ENCODE measurements around the gene ANKRD29. TPM values are rescaled to one million over a fixed set of nuclear protein-coding genes. Genes with fewer than 3 reads are reported as not detected.

ANKRD29 gene
- total RNA-seq = 14.0 and 15.0 TPM in 2 replicates

- peak within 1 kb of the TSS; percentile 48 for H3K4me3 ChIP-seq (ENCODE audit: low read depth, low read length)
- no peaks in the 10 kb centered on the region for H3K27me3 ChIP-seq (ENCODE audit: control insufficient read depth, insufficient read depth, low read length)
- no peak for FAIRE-seq
- TF ChIP-seq CTCF (IDR thresholded peaks at IDR 0.05; ENCODE audit: insufficient read depth, low read length, severe bottlenecking) = no peak
- DNase-seq (ENCODE audit: low read depth) = no peak
- H3K36me3 ChIP-seq (ENCODE audit: control insufficient read depth, insufficient read depth, low read length) = no peaks in the 10 kb centered on the region
These were observed at the start of gene ANKRD29 for GRCh38 chr18:23662309-23663263. TSS of gene ANKRD29 (minus strand) at chr18:23662911. CDS start at chr18:23662730, 181 bp downstream.

GRCh38 chr18:23712445-23712844 is 49.7 kb upstream of the ANKRD29 start:
- Histone ChIP-seq H3K4me3 (ENCODE audit: low read depth, low read length) (no peak overlapping the region), H3K36me3 (ENCODE audit: control insufficient read depth, insufficient read depth, low read length) (no peaks in the 10 kb centered on the region), H3K27me3 (ENCODE audit: control insufficient read depth, insufficient read depth, low read length) (no peaks in the 10 kb centered on the region)
- TF ChIP-seq CTCF (IDR thresholded peaks at IDR 0.05; ENCODE audit: insufficient read depth, low read length, severe bottlenecking) = no peak
- FAIRE-seq (no peak), DNase-seq (ENCODE audit: low read depth) (peak; percentile 38)

GRCh38 chr18:23711426-23711825 is 48.7 kb upstream of the ANKRD29 start:
- no peak for TF ChIP-seq CTCF (IDR thresholded peaks at IDR 0.05; ENCODE audit: insufficient read depth, low read length, severe bottlenecking)
- Histone ChIP-seq H3K36me3 (ENCODE audit: control insufficient read depth, insufficient read depth, low read length) (no peaks in the 10 kb centered on the region), H3K4me3 (ENCODE audit: low read depth, low read length) (no peak overlapping the region), H3K27me3 (ENCODE audit: control insufficient read depth, insufficient read depth, low read length) (no peaks in the 10 kb centered on the region)
- DNase-seq (ENCODE audit: low read depth) = no peak
- FAIRE-seq = no peak

- FAIRE-seq = no peak
These were observed 48.2 kb upstream of the ANKRD29 start for GRCh38 chr18:23710946-23711345.

GRCh38 chr18:23710068-23710527 is 47.4 kb upstream of the ANKRD29 start:
- FAIRE-seq (no peak), DNase-seq (ENCODE audit: low read depth) (peak; percentile 88)
- no peak for TF ChIP-seq CTCF (IDR thresholded peaks at IDR 0.05; ENCODE audit: insufficient read depth, low read length, severe bottlenecking)
- no peak overlapping the region for H3K4me3 ChIP-seq (ENCODE audit: low read depth, low read length)
- H3K36me3 ChIP-seq (ENCODE audit: control insufficient read depth, insufficient read depth, low read length) = no peaks in the 10 kb centered on the region
- H3K27me3 ChIP-seq (ENCODE audit: control insufficient read depth, insufficient read depth, low read length) = no peaks in the 10 kb centered on the region

More at GRCh38 chr18:23710946-23711345, 48.2 kb upstream of the ANKRD29 start:
- no peak for DNase-seq (ENCODE audit: low read depth)
- H3K4me3 ChIP-seq (ENCODE audit: low read depth, low read length) = no peak overlapping the region
- H3K36me3 ChIP-seq (ENCODE audit: control insufficient read depth, insufficient read depth, low read length) = no peaks in the 10 kb centered on the region
- TF ChIP-seq CTCF (IDR thresholded peaks at IDR 0.05; ENCODE audit: insufficient read depth, low read length, severe bottlenecking) = no peak
- H3K27me3 ChIP-seq (ENCODE audit: control insufficient read depth, insufficient read depth, low read length) = no peaks in the 10 kb centered on the region
